HepG2 (cell line): ENCODE data around the gene ATP5MG. TPM values are rescaled to one million over a fixed set of nuclear protein-coding genes. Genes with fewer than 3 reads are reported as not detected.
A peak's percentile ranks its signal among the peaks of the same experiment; 100 is the strongest.

Experiments
- ATAC-seq: fragments of 200-7000 bp; cut with Tn5 transposase; 3 replicates; pipeline ENCODE4 v1.9.1; 2020; ENCODE audit warnings: mild to moderate bottlenecking, moderate library complexity
- BruUV-seq: library from RNA; stranded (reverse); fragments of 400-500 nt; replicated peaks from 2 replicates; lab custom pipeline; 2021; lab: Mats Ljungman, UMichigan
- CTCF ChIA-PET: fragments of 300-600 bp; formaldehyde crosslinking; extraction: SDS; loops from one replicate; lab custom pipeline; 2021; ENCODE audit warnings: low total read pairs, inconsistent platforms, low intra/inter-chr PET ratio; lab: Yijun Ruan, JAX
- POLR2A ChIA-PET: fragments of 350-600 bp; sonication (Branson Sonifier 250); formaldehyde crosslinking; loops from one replicate; lab custom pipeline; 2020; ENCODE audit warnings: antibody characterized with exemption, inconsistent platforms; lab: Yijun Ruan, JAX
- DNase-seq: peaks from one replicate; pipeline ENCODE4 v3.0.0-alpha.2; 2015; ENCODE audit warnings: low spot score
- FAIRE-seq: peaks from 3 replicates; lab custom pipeline; 2011; peaks lifted over from hg19 to GRCh38; lab: Jason Lieb, UNC
- H2AFZ ChIP-seq: one replicate; pipeline ENCODE4 v1.6.1; 2011; ENCODE audit warnings: low read length, inconsistent platforms
- H3K27ac ChIP-seq: fragments of 300-600 bp; 3 replicates; pipeline ENCODE4 v1.8.0; 2011; ENCODE audit warnings: mixed run types, mild to moderate bottlenecking, mixed read lengths, low read length, inconsistent platforms; ENCODE audit not compliant: insufficient read depth; ENCODE audit errors: extremely low read length
- H3K27me3 ChIP-seq, 2 experiments: fragments of 200-600 bp in 1 of 2; 2 replicates in 1 of 2; 3 replicates in 1 of 2; pipeline versions ENCODE4 v1.6.0 to v1.8.0; 2011; ENCODE audit warnings: low read length in 2 of 2, mild to moderate bottlenecking in 2 of 2, moderate library complexity in 2 of 2, inconsistent platforms in 1 of 2; ENCODE audit not compliant: insufficient read depth in 2 of 2, control insufficient read depth in 1 of 2
- H3K36me3 ChIP-seq, 2 experiments: fragments of 200-600 bp in 1 of 2; replicated peaks in 1 of 2; 2 replicates in 1 of 2; 3 replicates in 1 of 2; pipeline versions ENCODE4 v1.5.1 to v1.8.0; 2011; ENCODE audit warnings: low read length in 2 of 2, inconsistent platforms in 1 of 2; ENCODE audit not compliant: insufficient read depth in 2 of 2, control insufficient read depth in 1 of 2
- H3K4me1 ChIP-seq: 2 replicates; pipeline ENCODE4 v1.5.1; 2012; ENCODE audit warnings: low read length, inconsistent platforms; ENCODE audit not compliant: insufficient read depth
- H3K4me2 ChIP-seq: 2 replicates; pipeline ENCODE4 v1.6.0; 2011; ENCODE audit warnings: low read depth, low read length, inconsistent platforms
- H3K4me3 ChIP-seq, 3 experiments: fragments of 200-600 bp in 1 of 3; sonication (generic), shearing (Covaris generic) in 1 of 3; replicated peaks in 1 of 3; 2 replicates each; pipeline ENCODE4 v1.5.1; 2011 to 2016; ENCODE audit warnings: low read length in 3 of 3, inconsistent platforms in 2 of 3, low read depth in 2 of 3, mild to moderate bottlenecking in 2 of 3, control low read depth in 1 of 3, mixed read lengths in 1 of 3; ENCODE audit not compliant: insufficient read depth in 1 of 3
- H3K79me2 ChIP-seq: one replicate; pipeline ENCODE4 v1.6.1; 2011; ENCODE audit warnings: low read length, inconsistent platforms; ENCODE audit not compliant: insufficient read depth
- H3K9ac ChIP-seq: 2 replicates; pipeline ENCODE4 v1.6.0; 2011; ENCODE audit warnings: mild to moderate bottlenecking, low read depth, low read length, inconsistent platforms; ENCODE audit not compliant: insufficient read depth
- H3K9me3 ChIP-seq: 2 replicates; pipeline ENCODE4 v1.5.1; 2012; ENCODE audit warnings: mild to moderate bottlenecking, low read length
- H4K20me1 ChIP-seq: 2 replicates; pipeline ENCODE4 v1.6.0; 2011; ENCODE audit warnings: inconsistent platforms, mild to moderate bottlenecking, low read length, moderate library complexity; ENCODE audit not compliant: insufficient read depth
- ARID3A ChIP-seq: IDR thresholded peaks from 2 replicates; pipeline ENCODE4 v1.6.1; 2012; ENCODE audit warnings: low read depth, low read length, improper control_type of control experiment
- E2F1 ChIP-seq: sonication (generic); formaldehyde crosslinking; IDR thresholded peaks from 2 replicates; pipeline ENCODE4 v1.5.0; 2020; ENCODE audit warnings: missing genetic modification reagents
- HDAC1 ChIP-seq: sonication (generic); formaldehyde crosslinking; IDR thresholded peaks from 2 replicates; pipeline ENCODE4 v1.5.1; 2020; ENCODE audit warnings: mild to moderate bottlenecking, missing genetic modification reagents
- HDAC2 ChIP-seq: sonication (generic); formaldehyde crosslinking; IDR thresholded peaks from 2 replicates; pipeline ENCODE4 v1.4.0; 2020; ENCODE audit warnings: missing genetic modification reagents
- NRL ChIP-seq: sonication (generic); formaldehyde crosslinking; IDR thresholded peaks from 2 replicates; pipeline ENCODE4 v1.5.0; 2020; ENCODE audit warnings: missing genetic modification reagents, mild to moderate bottlenecking, moderate library complexity, borderline replicate concordance
- RBAK ChIP-seq: sonication (generic); formaldehyde crosslinking; IDR thresholded peaks from 2 replicates; pipeline ENCODE4 v1.5.1; 2020; ENCODE audit warnings: mild to moderate bottlenecking, missing genetic modification reagents
- RERE ChIP-seq: IDR thresholded peaks from 2 replicates; pipeline ENCODE4 v1.6.1; 2016; ENCODE audit warnings: low read depth, missing genetic modification reagents, missing compliant biosample characterization
- TBX3 ChIP-seq: fragments of 450-650 bp; IDR thresholded peaks from 2 replicates; pipeline ENCODE4 v1.6.1; 2017; ENCODE audit warnings: antibody characterized with exemption, mild to moderate bottlenecking, inconsistent platforms, borderline replicate concordance
- ZNF207 ChIP-seq: fragments of 450-650 bp; IDR thresholded peaks from 2 replicates; pipeline ENCODE4 v1.6.1; 2016; ENCODE audit warnings: antibody characterized with exemption, borderline replicate concordance
- ZNF275 ChIP-seq: sonication (generic); formaldehyde crosslinking; IDR thresholded peaks from 2 replicates; pipeline ENCODE4 v1.8.0; 2022; ENCODE audit warnings: missing genetic modification reagents, mild to moderate bottlenecking, inconsistent platforms, borderline replicate concordance
- ZNF383 ChIP-seq: sonication (generic); formaldehyde crosslinking; IDR thresholded peaks from 2 replicates; pipeline ENCODE4 v1.4.0; 2020; ENCODE audit warnings: missing genetic modification reagents, mild to moderate bottlenecking, borderline replicate concordance
- ZNF720 ChIP-seq: sonication (generic); formaldehyde crosslinking; IDR thresholded peaks from 2 replicates; pipeline ENCODE4 v1.4.0; 2020; ENCODE audit warnings: missing genetic modification reagents
- ZSCAN22 ChIP-seq: sonication (generic); formaldehyde crosslinking; IDR thresholded peaks from 2 replicates; pipeline ENCODE4 v1.4.0; 2020; ENCODE audit warnings: mild to moderate bottlenecking, missing genetic modification reagents
- WGBS: methylation state at CpG from one replicate; pipeline ENCODE4 v1.1.6; 2017; ENCODE audit warnings: low lambda C conversion rate; 5-methylcytosine and 5-hydroxymethylcytosine counted together
- in situ Hi-C: cut with HindIII; loops from 2 replicates; pipeline ENCODE4 v1.10.0; 2017; ENCODE audit warnings: low pct_unique_long_range_greater_than_20kb; ENCODE audit not compliant: extremely low pct_ligation_motif_present
- intact Hi-C: fragments of 100-400 bp; cut with micrococcal nuclease; formaldehyde crosslinking; loops from one replicate; pipeline ENCODE4 v1.10.0; 2022; ENCODE audit not compliant: unreplicated experiment
- polyA plus RNA-seq, 8 experiments: library from polyadenylated mRNA; depleted of rRNA in 3 of 8; stranded (reverse) in 7 of 8; unstranded in 1 of 8; fragments of >200 nt; fragmentation: Illumina TruSeq in 4 of 8; extraction: Trizol in 4 of 8; gene quantifications; 2 replicates each; pipeline versions ENCODE4 v1.2.1 to v1.2.3, GENCODE V29; 2011 to 2016; ENCODE audit warnings: low read depth in 4 of 8, missing spikeins in 1 of 8, mixed read lengths in 1 of 8; ENCODE audit not compliant: insufficient read depth in 1 of 8
- total RNA-seq, 5 experiments: library from RNA; depleted of rRNA; stranded (reverse); fragments of >200 nt; fragmentation: Illumina TruSeq; extraction: Trizol; gene quantifications; 2 replicates each; pipeline ENCODE4 v1.2.3, GENCODE V29; 2016; ENCODE audit warnings: low read depth in 1 of 5

Gene ATP5MG
- total and polyA plus RNA-seq, 2 of the 13 experiments (the other 11 are each of a cell fraction or from before 2014, with no cell fraction given): 260 to 320 TPM

GRCh38 chr11:118434553-118435289 is 33.3 kb downstream of the ATP5MG start:
- CTCF ChIA-PET: no interaction called here
- Histone ChIP-seq H2AFZ (peak overlapping the region; percentile 89), H3K27ac (peak overlapping the region; percentile 87), H3K4me3 (peak overlapping the region; percentile 67 to 84 (median 73)), H3K9ac (peak overlapping the region; percentile 72), H3K27me3 (no peaks in the 10 kb centered on the region), H3K9me3 (no peaks in the 10 kb centered on the region), H3K79me2 (peaks cover 32% of the 10 kb centered on the region), H3K4me1 (peaks cover 47% of the 10 kb centered on the region), H4K20me1 (peaks cover 21% of the 10 kb centered on the region), H3K4me2 (peak overlapping the region; percentile 100), H3K36me3 (no peaks in the 10 kb centered on the region; a peak in 1 of 5 replicates)
- no peak for FAIRE-seq
- peak; percentile 63 for ATAC-seq
- no TSS peak for BruUV-seq
- intact Hi-C loops: loop anchor here (2.0 kb wide), 1 partner anchor 34 kb away; the partner anchor contains the start of gene ATP5MG
- POLR2A ChIA-PET: interaction anchor here (0.6 to 2.1 kb wide), 7 partner anchors 13 to 398 kb away, joined by 3 to 20 read pairs (median 3); partner anchors contain the start of gene TMEM25
- WGBS: 0% methylated on average over 19 of the region's 39 CpGs
- in situ Hi-C loops: no loop called here
- DNase-seq: no peak
- no peak for TF ChIP-seq ZSCAN22 (CRISPR knock-in tag)
- TF ChIP-seq ZNF275 (CRISPR knock-in tag): no peak
- TF ChIP-seq E2F1 (CRISPR knock-in tag): no peak
- no peak; the same call in 1 of the 2 replicates for TF ChIP-seq RBAK (CRISPR knock-in tag)
- no peak for TF ChIP-seq ARID3A
- 0 out of 2 replicates have a peak, but pooled peaks have one; percentile 56 for TF ChIP-seq TBX3
- no peak for TF ChIP-seq ZNF383
- peak; percentile 60; the same call in 1 of the 2 replicates for TF ChIP-seq HDAC1 (CRISPR knock-in tag)
- no peak for TF ChIP-seq ZNF207
- TF ChIP-seq NRL (CRISPR knock-in tag): peak; percentile 64; the same call in 1 of the 2 replicates
- TF ChIP-seq RERE: no peak
- peak; percentile 10; the same call in 1 of the 2 replicates for TF ChIP-seq HDAC2 (CRISPR knock-in tag)
- TF ChIP-seq ZNF720 (CRISPR knock-in tag): no peak
